GM04503 (cell line): ENCODE measurements around the gene RAB1A.

Experiments used
- DNase-seq: peaks from one replicate; pipeline ENCODE4 v3.0.0-alpha.2; 2012; ENCODE audit warnings: low read depth

RAB1A gene

DNA sequence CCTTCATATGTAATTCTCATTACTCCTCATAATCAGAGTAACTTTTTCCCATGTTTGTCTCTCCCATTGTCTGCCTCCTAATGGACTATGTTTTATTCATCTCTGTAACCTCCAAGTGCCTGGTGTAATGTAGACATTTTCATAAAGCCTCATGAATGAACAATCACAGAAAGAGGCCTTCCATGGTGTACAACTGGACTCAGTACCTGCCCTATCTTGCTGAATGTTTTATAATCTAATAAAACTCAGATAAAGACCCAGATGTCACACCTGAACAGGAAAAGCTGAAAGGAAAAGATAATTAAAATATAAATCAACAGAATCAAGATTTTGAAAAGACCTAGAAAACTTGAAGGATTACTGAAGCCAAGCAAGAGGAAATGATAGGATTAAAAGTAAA, 36.7 kb downstream of the RAB1A start:
- no peak for DNase-seq

DNA sequence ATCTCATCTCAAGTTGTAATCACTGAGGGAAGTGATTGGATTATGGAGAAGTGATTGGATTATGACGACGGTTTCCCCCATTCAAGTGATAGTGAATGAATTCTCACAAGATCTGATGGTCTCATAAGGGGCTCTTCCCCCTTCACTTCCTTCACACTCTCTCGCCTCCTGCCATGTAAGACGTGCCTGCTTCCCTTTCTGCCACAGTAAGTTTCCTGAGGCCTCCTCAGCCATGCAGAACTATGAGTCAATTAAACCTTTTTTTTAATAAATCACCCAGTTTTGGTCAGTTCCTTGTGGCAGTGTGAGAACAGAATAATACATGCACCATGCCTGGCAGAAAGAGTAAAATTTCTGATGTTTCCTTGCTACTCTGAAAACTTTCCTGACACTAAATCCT, 37.1 kb downstream of the RAB1A start:
- no peak for DNase-seq

DNA sequence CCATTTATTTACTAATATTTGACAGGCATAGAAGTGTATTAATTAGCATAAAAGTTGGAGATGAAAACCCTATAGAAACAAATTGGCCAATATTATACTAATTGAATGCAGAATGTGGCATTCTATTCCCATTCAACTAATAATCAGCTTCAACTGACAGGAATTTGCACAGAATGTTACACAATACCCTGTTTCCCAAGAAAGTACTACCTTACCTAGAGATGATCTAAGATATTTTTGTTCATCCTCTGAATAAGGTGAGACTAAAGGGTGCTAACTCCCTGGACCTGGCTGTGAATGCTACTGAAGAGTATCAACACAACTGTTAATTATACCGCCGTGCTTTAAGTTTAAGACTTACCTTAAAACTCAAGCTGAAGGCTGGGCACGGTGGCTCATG, 44.8 kb downstream of the RAB1A start:
- DNase-seq, result no peak

DNA sequence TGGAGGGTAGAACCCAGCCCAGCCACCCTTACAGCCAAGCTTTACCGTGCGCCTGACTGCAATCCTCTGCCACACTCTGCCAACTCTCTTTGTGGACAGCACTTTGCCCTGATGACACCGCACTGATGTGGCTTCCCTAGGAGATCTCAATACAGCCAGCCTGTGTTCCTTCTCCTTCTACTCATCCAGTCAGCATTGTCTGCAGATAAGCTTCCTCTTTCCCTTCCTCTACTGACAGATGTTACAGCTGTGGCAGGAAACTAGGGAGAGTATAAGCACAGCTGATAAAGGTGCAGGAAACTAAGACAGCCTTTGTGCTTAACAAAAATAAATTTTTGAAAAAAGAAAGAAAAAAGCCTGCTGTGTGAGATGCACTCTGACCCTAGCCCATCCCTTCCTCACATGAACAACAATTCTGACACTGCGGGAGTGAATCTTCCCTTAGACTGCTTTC, 48.6 kb downstream of the RAB1A start:
- no peak for DNase-seq

DNA sequence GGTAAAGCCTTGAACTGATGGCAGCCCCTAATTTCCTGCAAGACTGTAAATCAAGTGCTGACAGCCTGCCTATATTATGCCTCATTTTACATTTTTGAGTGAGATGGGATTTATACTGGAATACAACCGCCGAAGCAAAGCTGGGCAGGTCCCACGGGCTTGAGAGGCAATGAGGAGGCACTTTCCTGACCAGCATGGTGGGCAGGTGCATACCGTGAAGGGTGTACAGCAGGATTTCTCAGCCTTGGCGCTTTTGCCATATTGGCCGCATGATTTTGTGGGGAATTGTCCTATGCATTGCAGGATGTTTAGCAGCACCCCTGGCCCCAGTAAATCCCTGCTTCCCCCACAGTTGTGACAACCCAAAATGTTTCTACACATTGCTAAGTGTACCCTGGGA, 50.9 kb downstream of the RAB1A start:
- DNase-seq, result no peak

DNA sequence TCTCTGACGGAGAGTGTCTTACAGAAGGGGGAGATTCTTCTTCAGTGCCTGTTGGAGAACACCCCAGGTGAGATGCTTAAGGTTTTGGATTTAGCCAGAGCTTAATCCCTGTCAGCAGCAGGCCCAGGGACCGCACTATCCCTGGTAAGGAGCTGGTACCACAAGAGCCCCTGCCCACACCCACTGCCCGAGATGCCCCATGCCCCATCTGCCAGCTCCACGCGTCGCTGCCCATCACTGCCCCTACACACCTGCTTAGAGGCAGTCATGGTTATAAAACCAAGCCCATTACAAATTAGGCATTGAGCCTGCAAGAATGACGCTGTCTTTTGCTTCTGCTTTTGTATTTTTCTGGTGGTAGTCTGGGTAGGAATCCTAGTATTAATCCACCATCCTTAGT, 52.0 kb downstream of the RAB1A start:
- no peak for DNase-seq

DNA sequence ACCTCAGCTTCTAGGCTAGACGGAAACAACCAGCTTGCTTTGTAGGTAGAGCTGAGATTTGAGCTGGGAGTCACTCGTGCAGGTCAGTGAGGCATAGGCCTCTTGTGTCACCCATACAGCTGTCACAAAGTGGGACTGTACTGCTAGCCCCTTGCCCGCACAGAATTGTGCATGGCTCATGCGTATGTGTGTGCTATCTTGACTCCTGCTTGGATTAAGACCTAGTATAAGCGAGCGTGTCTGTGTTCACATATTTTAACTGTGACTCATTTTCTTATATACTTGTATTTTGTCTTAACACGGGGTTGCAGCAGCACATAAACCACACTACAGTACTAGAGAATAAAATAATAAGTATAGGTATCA, 53.6 kb downstream of the RAB1A start:
- no peak for DNase-seq

DNA sequence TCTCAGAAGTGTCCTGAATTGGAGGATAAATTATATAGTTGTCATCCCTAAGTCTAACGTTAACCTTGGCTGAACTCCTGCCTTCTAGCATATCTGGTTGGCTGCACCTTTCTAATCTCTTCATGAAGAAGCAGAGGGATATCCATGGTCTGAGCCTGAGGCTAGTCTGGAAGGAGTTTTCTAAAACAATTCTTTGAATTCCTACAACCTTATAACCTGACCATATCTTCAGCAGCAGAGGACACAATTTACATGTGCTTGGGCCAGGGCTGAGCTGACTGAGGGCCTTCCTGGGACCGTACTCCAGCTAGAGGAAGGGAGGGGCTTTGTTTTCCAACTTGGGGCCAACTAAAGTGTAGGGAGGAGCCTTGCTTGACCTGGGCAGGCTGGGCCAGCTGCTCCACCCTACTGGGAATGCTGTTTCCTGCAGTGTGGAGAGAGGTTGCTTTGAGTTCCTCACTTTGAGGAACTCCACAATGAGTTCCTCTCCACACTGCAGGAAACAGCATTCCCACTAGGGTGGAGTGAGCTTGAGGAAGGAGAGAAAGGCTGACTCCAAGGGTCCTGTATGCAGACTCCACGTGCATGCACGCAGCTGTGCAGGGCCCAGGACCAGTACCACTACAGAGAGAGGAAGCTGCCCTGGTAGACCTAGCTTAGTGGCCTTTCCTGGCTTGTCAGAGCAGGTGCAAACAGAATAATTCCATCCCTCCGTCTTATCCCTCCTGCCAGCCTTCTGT, 54.1 kb downstream of the RAB1A start:
- no peak for DNase-seq

DNA sequence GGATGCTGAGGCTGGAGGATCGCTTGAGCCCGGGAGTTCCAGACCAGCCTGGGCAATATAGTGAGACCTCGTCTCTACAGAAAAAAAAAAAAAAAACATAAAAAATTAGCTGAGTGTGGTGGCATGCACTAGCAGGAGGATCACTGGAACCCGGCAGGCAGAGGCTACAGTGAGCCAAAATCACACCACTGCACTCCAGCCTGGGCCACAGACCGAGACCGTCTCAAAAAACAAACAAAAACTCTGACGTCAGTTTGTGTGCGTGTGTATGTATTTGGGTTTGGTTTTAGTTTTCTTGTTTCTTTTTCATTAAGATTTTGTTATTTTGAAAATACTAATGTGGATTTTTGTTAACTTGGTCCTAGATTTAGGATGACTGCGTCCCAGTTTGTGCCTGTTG, 54.7 kb downstream of the RAB1A start:
- no peak for DNase-seq

DNA sequence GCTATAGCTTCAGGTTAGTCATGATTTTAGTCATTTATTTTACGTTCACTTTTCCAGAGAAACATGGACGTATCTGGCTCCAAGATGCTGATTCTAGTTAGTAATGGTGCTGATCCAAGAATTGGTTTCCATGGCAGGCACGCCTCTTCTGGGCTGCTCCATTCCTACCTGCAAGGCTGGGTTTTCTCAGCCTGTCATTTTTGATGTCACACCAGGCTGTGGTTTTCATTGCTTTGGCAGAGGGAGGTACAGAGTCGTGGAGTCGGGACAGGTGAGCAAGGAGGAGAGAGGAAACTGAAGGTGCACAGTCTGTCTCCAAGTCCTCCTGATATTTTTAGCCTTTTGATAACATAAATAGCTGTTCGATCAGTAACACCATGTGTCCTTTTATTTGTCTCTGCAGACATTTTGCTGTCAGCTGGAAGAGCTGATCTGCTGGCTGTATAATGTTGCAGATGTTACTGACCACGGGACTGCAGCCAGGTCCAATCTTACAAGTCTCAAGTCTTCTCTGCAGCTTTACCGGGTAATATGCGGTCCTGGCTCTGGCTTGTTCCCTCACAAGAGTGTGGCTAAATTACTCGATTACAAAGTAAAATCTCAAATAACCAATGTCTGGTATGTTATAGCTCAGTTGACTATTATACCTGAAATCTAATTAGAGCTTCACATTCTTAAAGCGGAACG, 55.9 kb downstream of the RAB1A start:
- no peak for DNase-seq

DNA sequence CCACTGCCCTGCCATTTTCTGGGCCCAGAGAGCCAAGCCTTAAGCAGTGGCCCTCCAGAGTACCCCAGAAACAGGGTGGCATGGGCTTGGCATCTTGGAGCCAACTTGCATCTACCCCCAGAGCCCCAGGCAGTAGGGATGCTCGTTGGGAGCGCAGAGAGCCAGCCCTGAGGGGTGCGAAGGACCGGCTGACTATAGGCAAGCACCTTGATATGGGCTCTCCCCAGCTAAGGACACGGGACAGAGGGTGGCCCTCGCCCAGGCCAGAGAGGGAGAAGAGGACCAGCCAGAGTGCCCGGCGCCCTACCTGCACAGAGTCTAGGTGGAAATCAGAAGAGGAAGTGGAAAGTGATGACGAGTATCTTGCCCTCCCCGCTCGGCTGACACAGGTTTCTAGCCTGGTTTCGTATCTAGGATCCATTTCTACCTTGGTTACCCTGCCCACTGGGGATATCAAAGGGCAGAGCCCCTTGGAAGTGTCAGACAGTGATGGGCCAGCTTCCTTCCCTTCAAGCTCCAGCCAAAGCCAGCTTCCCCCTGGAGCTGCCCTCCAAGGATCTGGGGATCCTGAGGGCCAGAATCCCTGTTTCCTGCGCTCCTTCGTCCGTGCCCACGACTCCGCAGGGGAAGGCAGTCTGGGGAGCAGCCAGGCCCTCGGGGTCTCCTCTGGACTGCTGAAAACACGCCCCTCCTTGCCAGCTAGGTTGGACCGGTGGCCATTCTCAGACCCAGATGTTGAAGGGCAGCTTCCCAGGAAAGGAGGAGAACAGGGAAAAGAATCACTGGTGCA, 57.5 kb downstream of the RAB1A start:
- DNase-seq, result no peak

DNA sequence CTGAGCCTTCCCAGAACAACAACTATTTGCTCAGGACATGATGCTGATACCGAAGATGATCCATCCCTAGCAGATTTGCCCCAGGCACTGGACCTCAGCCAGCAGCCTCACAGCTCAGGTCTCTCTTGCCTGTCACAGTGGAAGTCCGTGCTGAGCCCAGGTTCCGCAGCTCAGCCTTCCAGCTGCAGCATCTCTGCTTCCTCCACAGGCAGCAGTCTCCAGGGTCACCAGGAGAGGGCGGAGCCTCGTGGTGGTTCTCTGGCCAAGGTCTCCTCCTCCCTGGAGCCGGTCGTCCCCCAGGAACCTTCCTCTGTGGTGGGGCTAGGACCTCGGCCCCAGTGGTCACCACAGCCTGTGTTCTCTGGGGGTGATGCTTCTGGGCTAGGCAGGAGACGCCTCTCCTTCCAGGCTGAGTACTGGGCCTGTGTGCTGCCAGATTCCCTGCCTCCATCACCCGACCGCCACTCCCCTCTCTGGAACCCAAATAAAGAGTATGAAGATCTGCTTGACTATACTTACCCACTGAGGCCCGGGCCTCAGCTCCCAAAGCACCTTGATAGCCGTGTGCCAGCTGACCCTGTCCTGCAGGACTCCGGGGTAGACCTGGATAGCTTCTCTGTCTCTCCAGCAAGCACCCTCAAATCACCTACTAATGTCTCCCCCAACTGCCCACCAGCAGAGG, 58.3 kb downstream of the RAB1A start:
- no peak for DNase-seq

DNA sequence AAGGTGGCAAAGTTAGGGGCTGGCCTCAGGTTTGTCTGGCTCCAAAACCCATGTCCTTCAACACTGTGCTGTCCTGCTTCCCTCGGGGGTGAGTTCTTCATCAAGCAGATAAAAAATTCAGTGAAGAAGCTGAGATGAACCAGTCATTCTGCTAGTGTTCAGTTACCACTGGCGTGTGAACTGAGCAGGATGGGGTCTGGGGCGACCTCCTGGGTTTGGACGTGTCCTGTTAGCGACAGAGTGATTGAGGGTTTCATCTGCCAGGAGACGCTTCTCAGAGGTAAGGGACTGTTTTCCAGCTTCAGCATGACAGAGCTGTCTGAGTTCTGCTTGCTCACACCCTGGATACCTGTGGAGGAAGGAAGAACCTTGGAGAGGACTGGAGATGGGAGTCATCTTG, 59.0 kb downstream of the RAB1A start:
- no peak for DNase-seq

DNA sequence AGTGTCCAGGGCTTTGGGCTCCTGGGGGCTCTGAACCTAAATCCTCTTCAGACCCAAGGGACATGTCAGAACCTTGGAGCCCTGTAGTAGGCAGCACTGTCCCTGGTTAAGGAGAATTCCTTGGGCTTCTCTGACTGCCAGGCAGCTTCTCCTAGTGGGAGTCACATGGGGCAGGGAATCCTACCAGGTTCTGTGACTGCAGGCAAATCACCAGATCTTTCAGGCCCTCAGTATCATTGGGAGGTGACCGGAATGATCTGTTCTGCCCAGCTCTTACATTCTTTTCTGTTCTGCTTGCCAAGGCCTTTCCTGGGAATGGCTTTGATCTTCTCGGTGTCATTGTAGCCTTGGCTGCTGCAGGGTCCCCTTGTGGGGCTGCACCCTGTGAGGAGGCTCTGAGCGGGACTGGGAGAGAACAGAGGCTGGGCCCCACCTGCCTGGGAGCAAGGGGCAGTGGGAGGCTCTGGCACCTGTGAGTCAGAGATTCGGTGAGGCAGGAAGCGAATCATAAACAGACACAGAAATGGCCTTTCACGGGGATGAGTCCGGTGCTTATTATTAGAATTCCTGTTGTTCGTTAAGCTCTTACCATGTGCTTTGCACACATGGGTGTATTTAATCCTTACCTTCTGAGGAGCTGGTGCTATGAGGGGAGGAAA, 59.6 kb downstream of the RAB1A start:
- no peak for DNase-seq

DNA sequence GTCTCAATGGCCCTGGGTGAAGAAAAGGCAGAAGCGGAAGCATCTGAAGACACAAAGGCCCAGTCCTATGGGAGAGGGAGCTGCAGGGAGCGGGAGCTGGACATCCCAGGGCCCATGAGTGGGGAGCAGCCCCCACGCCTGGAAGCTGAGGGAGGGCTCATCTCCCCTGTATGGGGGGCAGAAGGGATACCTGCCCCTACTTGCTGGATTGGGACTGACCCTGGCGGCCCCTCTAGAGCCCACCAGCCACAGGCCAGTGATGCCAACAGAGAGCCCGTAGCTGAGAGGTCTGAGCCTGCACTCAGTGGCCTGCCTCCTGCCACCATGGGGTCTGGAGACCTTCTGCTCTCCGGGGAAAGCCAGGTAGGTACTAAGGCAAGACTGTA, 60.5 kb downstream of the RAB1A start:
- DNase-seq, result no peak

DNA sequence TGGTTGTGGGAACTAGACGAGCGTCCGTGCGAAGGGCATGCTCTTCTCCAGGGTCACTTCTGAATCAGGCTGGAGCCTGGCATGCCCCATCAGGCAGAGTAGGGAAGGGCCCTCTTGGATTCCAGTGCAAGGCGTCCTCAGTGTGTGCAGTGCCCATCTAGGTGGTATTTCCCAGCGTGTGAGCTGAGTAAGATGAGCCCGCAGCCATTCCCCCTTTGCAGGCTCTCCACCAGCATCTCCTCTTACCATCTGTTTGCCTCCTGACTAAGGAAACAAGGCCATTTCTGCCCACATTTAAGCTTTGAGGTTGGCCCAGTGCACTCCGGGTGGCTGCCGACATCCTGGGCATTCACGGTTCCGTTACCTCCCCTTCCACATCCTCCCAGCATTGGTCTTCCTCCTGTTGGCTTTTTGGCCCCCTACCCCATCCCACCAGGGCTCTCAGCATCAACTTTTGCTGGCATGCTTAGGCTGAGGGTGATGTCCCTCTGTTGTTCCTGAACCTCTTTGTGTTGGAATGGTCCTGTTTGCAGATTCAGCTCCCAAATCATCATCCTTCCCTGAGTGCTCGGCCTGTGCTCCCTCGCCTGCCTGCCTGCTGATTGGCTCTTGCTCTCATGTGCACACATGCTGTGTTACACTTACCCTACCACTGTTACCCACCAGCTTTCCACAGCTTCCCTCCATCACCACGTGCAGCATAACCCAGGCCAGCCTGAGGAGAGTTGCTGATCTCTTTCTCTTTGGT, 61.9 kb downstream of the RAB1A start:
- no peak for DNase-seq

DNA sequence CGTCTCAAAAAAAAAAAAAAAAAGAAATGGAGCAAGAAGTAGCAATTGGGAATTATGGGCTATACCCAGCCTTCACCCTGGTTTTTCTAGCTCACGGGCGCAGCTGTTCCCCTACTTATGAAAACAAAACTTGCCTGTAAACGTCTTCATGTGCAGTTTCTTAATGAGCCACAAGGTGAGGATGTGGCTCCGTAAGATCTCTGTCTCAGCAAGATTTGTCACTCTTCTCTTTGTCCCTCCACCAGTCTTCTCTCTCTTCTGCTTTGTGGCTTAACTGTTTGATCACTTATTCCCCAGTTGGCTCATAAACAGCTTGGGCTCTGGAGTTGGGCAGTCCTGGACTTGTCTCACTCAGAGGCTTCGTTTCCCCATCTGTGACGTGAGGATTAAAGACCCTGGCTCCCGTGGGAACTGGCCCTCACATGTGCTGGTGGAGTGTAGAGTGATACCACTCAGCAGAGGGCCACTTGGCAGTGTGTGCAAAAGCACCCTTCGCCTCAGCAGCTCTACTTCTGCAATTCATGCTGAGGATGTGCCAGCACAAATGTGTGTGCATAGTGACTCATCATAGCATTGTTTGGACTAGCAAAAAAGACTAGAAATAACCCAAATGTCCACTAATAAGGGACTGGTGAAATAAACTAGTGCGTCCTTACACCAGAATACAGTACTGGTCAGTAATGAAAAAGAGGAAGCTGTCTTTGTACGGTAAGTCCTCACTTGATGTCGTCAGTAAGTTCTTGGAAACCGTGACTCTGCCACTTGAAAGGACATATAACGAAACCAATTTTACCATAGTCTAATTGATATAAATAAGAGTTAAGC, 65.0 kb downstream of the RAB1A start:
- DNase-seq, result peak; percentile 87

DNA sequence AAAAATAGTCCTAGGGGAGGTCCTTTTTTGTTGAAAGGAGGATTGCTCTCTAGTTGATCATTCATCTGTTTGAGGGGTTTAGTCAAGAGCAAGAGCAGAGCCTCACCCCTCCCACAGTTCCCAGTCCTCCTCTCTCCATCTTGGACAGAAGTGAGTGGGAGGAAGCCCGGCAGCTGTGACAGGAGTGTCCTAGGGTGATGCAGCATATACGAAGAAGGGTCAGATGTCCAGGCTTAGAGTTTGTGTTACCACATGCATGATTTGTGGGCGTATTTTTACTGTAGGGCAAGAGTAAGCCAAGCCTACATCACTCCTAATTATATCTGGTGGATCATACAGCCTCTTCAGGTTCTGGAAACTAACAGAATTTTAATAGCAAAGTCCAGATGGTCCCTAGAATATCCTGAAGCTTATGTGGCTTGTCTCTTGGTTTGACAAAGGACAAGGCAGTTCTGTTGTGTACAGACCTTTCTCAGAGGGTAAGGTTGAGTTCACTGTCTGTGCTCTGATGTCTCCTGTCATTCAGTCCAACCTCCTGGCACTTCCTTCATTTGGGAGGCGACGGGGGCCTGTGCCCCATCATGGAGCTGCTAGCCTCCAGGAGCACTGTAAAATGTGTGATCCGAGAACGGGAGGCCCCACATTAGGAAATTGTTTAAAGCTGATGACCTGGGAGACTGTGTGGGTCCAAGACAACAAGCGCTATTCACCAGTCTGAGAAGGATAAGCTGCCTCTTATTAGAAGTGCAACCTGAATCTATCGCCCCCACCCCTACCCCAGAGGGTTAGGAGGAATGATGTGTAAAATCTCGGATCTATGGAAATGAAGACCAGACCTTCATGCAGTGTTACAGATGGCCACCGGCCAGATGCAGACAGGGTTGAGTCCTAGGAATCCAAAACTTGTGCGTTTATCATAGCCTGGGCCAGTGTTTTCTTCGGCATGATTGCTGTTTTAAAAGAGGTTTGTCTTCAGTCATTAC, 66.8 kb downstream of the RAB1A start:
- no peak for DNase-seq

DNA sequence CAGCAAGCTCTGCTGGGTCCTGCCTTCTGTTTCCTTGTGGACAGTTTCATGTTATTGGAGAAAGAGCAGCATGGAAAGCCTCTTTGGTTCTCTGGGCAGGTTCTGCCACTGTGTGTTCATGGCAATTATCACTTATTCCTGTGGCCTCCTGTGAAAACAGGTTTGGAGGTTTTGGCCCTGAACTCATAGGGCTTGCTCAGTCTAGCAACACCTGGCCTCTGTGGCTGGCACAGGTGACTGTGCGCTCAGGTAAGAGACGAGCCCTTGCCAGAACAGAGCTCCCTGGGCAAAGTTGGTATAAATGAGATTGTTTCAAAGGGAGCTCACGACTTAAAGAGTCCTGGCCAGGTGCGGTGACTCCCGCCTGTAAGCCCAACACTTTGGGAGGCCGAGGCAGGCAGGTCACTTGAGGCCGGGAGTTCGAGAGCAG, 68.0 kb downstream of the RAB1A start:
- DNase-seq, result no peak
